Mesenchymal stem cell (in vitro differentiated cells and primary cell): ENCODE measurements around the gene ZDHHC14.

Source experiments
- DNase-seq: peaks from one replicate; pipeline ENCODE4 v3.0.0-alpha.2; 2013
- H2AFZ ChIP-seq: one replicate; pipeline ENCODE4 v1.6.1; 2013; ENCODE audit warnings: low read depth, mild to moderate bottlenecking, control low read depth, inconsistent platforms, low read length, moderate library complexity
- H2AK5ac ChIP-seq: 2 replicates; pipeline ENCODE4 v1.6.1; 2013; ENCODE audit warnings: low read length, moderate library complexity, mild to moderate bottlenecking, inconsistent platforms; ENCODE audit not compliant: severe bottlenecking
- H2BK120ac ChIP-seq: one replicate; pipeline ENCODE4 v1.6.1; 2013; ENCODE audit warnings: low read depth, mild to moderate bottlenecking, inconsistent platforms, low read length, moderate library complexity
- H2BK12ac ChIP-seq, 2 experiments: one replicate each; pipeline ENCODE4 v1.6.1; 2013; ENCODE audit warnings: inconsistent platforms in 2 of 2, low read length in 2 of 2, mild to moderate bottlenecking in 2 of 2, moderate library complexity in 2 of 2, control low read depth in 1 of 2
- H2BK15ac ChIP-seq: one replicate; pipeline ENCODE4 v1.6.1; 2013; ENCODE audit warnings: mild to moderate bottlenecking, low read depth, inconsistent platforms; ENCODE audit not compliant: poor library complexity, severe bottlenecking
- H2BK5ac ChIP-seq: 2 replicates; pipeline ENCODE4 v1.6.1; 2013; ENCODE audit warnings: low read depth, mild to moderate bottlenecking, low read length, control low read depth, inconsistent platforms; ENCODE audit not compliant: poor library complexity, severe bottlenecking
- H3K14ac ChIP-seq, 2 experiments: one replicate each; pipeline ENCODE4 v1.6.1; 2013; ENCODE audit warnings: inconsistent platforms in 2 of 2, low read length in 2 of 2, control low read depth in 1 of 2, mild to moderate bottlenecking in 1 of 2, moderate library complexity in 1 of 2
- H3K18ac ChIP-seq, 2 experiments: one replicate each; pipeline ENCODE4 v1.6.1; 2013; ENCODE audit warnings: inconsistent platforms in 2 of 2, low read length in 2 of 2, control low read depth in 1 of 2, low read depth in 1 of 2, mild to moderate bottlenecking in 1 of 2
- H3K23ac ChIP-seq, 2 experiments: one replicate each; pipeline ENCODE4 v1.6.1; 2013; ENCODE audit warnings: inconsistent platforms in 2 of 2, low read length in 2 of 2, mild to moderate bottlenecking in 2 of 2, moderate library complexity in 2 of 2, control low read depth in 1 of 2
- H3K27ac ChIP-seq: 2 replicates; pipeline ENCODE4 v1.5.1; 2013; ENCODE audit warnings: mild to moderate bottlenecking, moderate library complexity, low read length, control low read depth, inconsistent platforms; ENCODE audit not compliant: poor library complexity, severe bottlenecking
- H3K27me3 ChIP-seq, 2 experiments: 2 replicates each; pipeline versions ENCODE4 v1.6.1 to v1.7.0; 2013; ENCODE audit warnings: low read length in 2 of 2, mild to moderate bottlenecking in 2 of 2, moderate library complexity in 2 of 2, control low read depth in 1 of 2, inconsistent platforms in 1 of 2; ENCODE audit not compliant: control insufficient read depth in 1 of 2, insufficient read depth in 1 of 2
- H3K36me3 ChIP-seq, 2 experiments: 2 replicates each; pipeline versions ENCODE4 v1.6.1 to v1.7.0; 2013; ENCODE audit warnings: low read length in 2 of 2, control low read depth in 1 of 2, inconsistent platforms in 1 of 2, low read depth in 1 of 2, mild to moderate bottlenecking in 1 of 2; ENCODE audit not compliant: insufficient read depth in 2 of 2, control insufficient read depth in 1 of 2
- H3K4ac ChIP-seq, 2 experiments: one replicate each; pipeline ENCODE4 v1.6.1; 2013; ENCODE audit warnings: inconsistent platforms in 2 of 2, low read length in 2 of 2, mild to moderate bottlenecking in 2 of 2, moderate library complexity in 2 of 2, control low read depth in 1 of 2, low read depth in 1 of 2
- H3K4me1 ChIP-seq: 2 replicates; pipeline ENCODE4 v1.6.1; 2013; ENCODE audit warnings: low read depth, low read length, control low read depth; ENCODE audit not compliant: control insufficient read depth, insufficient read depth
- H3K4me2 ChIP-seq: 2 replicates; pipeline ENCODE4 v1.6.1; 2013; ENCODE audit warnings: low read length, mild to moderate bottlenecking, inconsistent platforms; ENCODE audit not compliant: poor library complexity, severe bottlenecking
- H3K4me3 ChIP-seq, 2 experiments: 2 replicates each; pipeline versions ENCODE4 v1.5.1 to v1.7.0; 2013; ENCODE audit warnings: low read length in 2 of 2, mild to moderate bottlenecking in 2 of 2, control low read depth in 1 of 2, low read depth in 1 of 2; ENCODE audit not compliant: insufficient read depth in 1 of 2
- H3K79me1 ChIP-seq: replicated peaks from 2 replicates; pipeline ENCODE4 v1.6.1; 2013; ENCODE audit warnings: mild to moderate bottlenecking, control low read depth, low read length, inconsistent platforms; ENCODE audit not compliant: poor library complexity, severe bottlenecking
- H3K9ac ChIP-seq: 2 replicates; pipeline ENCODE4 v1.7.0; 2013; ENCODE audit warnings: mild to moderate bottlenecking, low read length, moderate library complexity
- H3K9me3 ChIP-seq: 2 replicates; pipeline ENCODE4 v1.7.0; 2013; ENCODE audit warnings: mild to moderate bottlenecking, low read length; ENCODE audit not compliant: control insufficient read depth
- H4K8ac ChIP-seq: one replicate; pipeline ENCODE4 v1.6.1; 2013; ENCODE audit warnings: inconsistent platforms, mild to moderate bottlenecking, low read length, moderate library complexity
- H4K91ac ChIP-seq: one replicate; pipeline ENCODE4 v1.6.1; 2013; ENCODE audit warnings: mild to moderate bottlenecking, low read length, inconsistent platforms
- WGBS: methylation state at CpG from one replicate; pipeline ENCODE4 v1.1.7; 2013; ENCODE audit warnings: mixed read lengths; 5-methylcytosine and 5-hydroxymethylcytosine counted together

ZDHHC14 gene

GRCh38 chr6:157372501-157373280 lies 8.3 kb upstream of the ZDHHC14 start:
- Histone ChIP-seq H3K9ac (no peak overlapping the region), H2BK5ac (no peak overlapping the region), H2AK5ac (no peak overlapping the region), H3K4me2 (no peak overlapping the region), H3K36me3 (no peaks in the 10 kb centered on the region), H3K79me1 (no peaks in the 10 kb centered on the region), H3K4me3 (no peak overlapping the region), H2AFZ (no peak overlapping the region), H3K4ac (no peak overlapping the region), H2BK12ac (no peak overlapping the region), H2BK15ac (no peak overlapping the region), H3K27ac (no peak overlapping the region), H3K14ac (no peak overlapping the region), H3K23ac (no peak overlapping the region), H3K9me3 (no peaks in the 10 kb centered on the region), H2BK120ac (no peak overlapping the region), H3K18ac (no peak overlapping the region), H4K8ac (no peak overlapping the region), H3K4me1 (no peaks in the 10 kb centered on the region), H4K91ac (no peak overlapping the region), H3K27me3 (no peaks in the 10 kb centered on the region)
- DNase-seq: no peak
- WGBS: 92% methylated on average over 5 of the region's 10 CpGs

GRCh38 chr6:157374889-157375443 lies 6.0 kb upstream of the ZDHHC14 start:
- Histone ChIP-seq H3K27ac (no peak overlapping the region), H3K4me2 (no peak overlapping the region), H2AK5ac (no peak overlapping the region), H2AFZ (no peak overlapping the region), H3K4ac (no peak overlapping the region), H3K9ac (no peak overlapping the region), H3K4me1 (peaks cover 2% of the 10 kb centered on the region), H3K14ac (no peak overlapping the region), H2BK5ac (no peak overlapping the region), H3K4me3 (no peak overlapping the region), H4K91ac (no peak overlapping the region), H2BK120ac (no peak overlapping the region), H2BK12ac (no peak overlapping the region), H3K18ac (no peak overlapping the region), H3K79me1 (no peaks in the 10 kb centered on the region), H3K36me3 (no peaks in the 10 kb centered on the region), H4K8ac (no peak overlapping the region), H3K23ac (no peak overlapping the region), H3K27me3 (no peaks in the 10 kb centered on the region), H3K9me3 (no peaks in the 10 kb centered on the region), H2BK15ac (no peak overlapping the region)
- DNase-seq: no peak
- 52% methylated on average over 6 of the region's 6 CpGs for WGBS

GRCh38 chr6:157376241-157376640 lies 4.7 kb upstream of the ZDHHC14 start:
- DNase-seq: no peak
- Histone ChIP-seq H3K9me3 (no peaks in the 10 kb centered on the region), H3K4ac (no peak overlapping the region), H3K27me3 (no peaks in the 10 kb centered on the region), H3K23ac (no peak overlapping the region), H3K79me1 (peaks cover 4% of the 10 kb centered on the region), H2AFZ (no peak overlapping the region), H2BK12ac (no peak overlapping the region), H4K8ac (no peak overlapping the region), H2AK5ac (no peak overlapping the region), H3K4me2 (no peak overlapping the region), H2BK120ac (no peak overlapping the region), H2BK5ac (no peak overlapping the region), H3K18ac (no peak overlapping the region), H2BK15ac (no peak overlapping the region), H3K27ac (no peak overlapping the region), H4K91ac (no peak overlapping the region), H3K14ac (no peak overlapping the region), H3K9ac (peak overlapping the region; percentile 34), H3K4me3 (no peak overlapping the region), H3K36me3 (no peaks in the 10 kb centered on the region), H3K4me1 (peaks cover 2% of the 10 kb centered on the region)
- no CpG with 5 or more reads among the region's 3 CpGs for WGBS

GRCh38 chr6:157376706-157377230 lies 4.2 kb upstream of the ZDHHC14 start:
- H3K4me1 ChIP-seq: peaks cover 2% of the 10 kb centered on the region
- 99% methylated on average over 7 of the region's 9 CpGs for WGBS

More at GRCh38 chr6:157376706-157377230, 4.2 kb upstream of the ZDHHC14 start:
- Histone ChIP-seq H2BK15ac (no peak overlapping the region), H3K9ac (peak overlapping the region; percentile 58), H4K91ac (no peak overlapping the region), H3K14ac (no peak overlapping the region), H3K9me3 (no peaks in the 10 kb centered on the region), H3K27me3 (no peaks in the 10 kb centered on the region), H2BK12ac (no peak overlapping the region), H2AFZ (no peak overlapping the region), H3K18ac (no peak overlapping the region), H3K23ac (no peak overlapping the region), H4K8ac (no peak overlapping the region), H3K36me3 (no peaks in the 10 kb centered on the region), H2BK120ac (no peak overlapping the region), H3K27ac (no peak overlapping the region), H3K4ac (no peak overlapping the region), H3K4me3 (no peak overlapping the region), H2BK5ac (no peak overlapping the region), H3K79me1 (peaks cover 4% of the 10 kb centered on the region), H2AK5ac (no peak overlapping the region), H3K4me2 (no peak overlapping the region)
- DNase-seq: no peak
